Measurements from ENCODE around the gene ESRRB.

Gene ESRRB

GRCh38 chr14:76375947-76376404 lies at the start of gene ESRRB:
ESRRB (plus strand) TSS chr14:76376137; CDS start chr14:76376402, 265 bp downstream.
- no peak for DNase-seq

- DNase-seq, result no peak
These were observed 48.8 kb upstream of the ESRRB start for GRCh38 chr14:76326918-76327689.

- no peak for DNase-seq
These were observed 47.3 kb upstream of the ESRRB start for GRCh38 chr14:76328457-76329137.

- no peak for DNase-seq
These were observed 46.6 kb upstream of the ESRRB start for GRCh38 chr14:76329154-76329928.

GRCh38 chr14:76329951-76330350 lies 46.0 kb upstream of the ESRRB start:
- DNase-seq, result no peak

GRCh38 chr14:76330411-76331327 lies 45.3 kb upstream of the ESRRB start:
- DNase-seq, result no peak

GRCh38 chr14:76331328-76332011 lies 44.5 kb upstream of the ESRRB start:
- DNase-seq, result no peak

GRCh38 chr14:76333664-76334063 lies 42.3 kb upstream of the ESRRB start:
- no peak for DNase-seq

GRCh38 chr14:76334316-76334715 lies 41.6 kb upstream of the ESRRB start:
- DNase-seq, result no peak

- no peak for DNase-seq
These were observed 39.1 kb upstream of the ESRRB start for GRCh38 chr14:76336876-76337275.

- no peak for DNase-seq
These were observed 38.0 kb upstream of the ESRRB start for GRCh38 chr14:76337635-76338545.

- DNase-seq, result no peak
These were observed 36.0 kb upstream of the ESRRB start for GRCh38 chr14:76339728-76340615.

GRCh38 chr14:76343386-76343785 lies 32.6 kb upstream of the ESRRB start:
- DNase-seq, result no peak

- no peak for DNase-seq
These were observed 29.4 kb upstream of the ESRRB start for GRCh38 chr14:76346391-76347160.

- DNase-seq, result no peak
These were observed 27.0 kb upstream of the ESRRB start for GRCh38 chr14:76348898-76349297.

- DNase-seq, result no peak
These were observed 25.9 kb upstream of the ESRRB start for GRCh38 chr14:76349993-76350392.

GRCh38 chr14:76350671-76351070 lies 25.3 kb upstream of the ESRRB start:
- no peak for DNase-seq

- DNase-seq, result no peak
These were observed 24.0 kb upstream of the ESRRB start for GRCh38 chr14:76351941-76352340.
